Epithelial cell of alveolus of lung (primary cell): Measurements from ENCODE around the gene MRPS27. TPM values are rescaled to one million over a fixed set of nuclear protein-coding genes. Genes with fewer than 3 reads are reported as not detected.

ENCODE experiments used
- total RNA-seq: library from RNA; depleted of rRNA; stranded (reverse); fragments of >200 nt; gene quantifications from 2 replicates; pipeline ENCODE4 v1.2.1, GENCODE V29; 2015

MRPS27 gene
- 74.2 and 75.2 TPM in 2 replicates for total RNA-seq

GRCh38 chr5:72319976-72320752 is at the start of gene MRPS27, which contains the start of gene PTCD2:
TSS of gene MRPS27 (minus strand) at chr5:72320240. CDS start at chr5:72320221, 19 bp downstream.
TSS of gene PTCD2 (plus strand) at chr5:72320373. CDS start at chr5:72320383, 10 bp downstream.

Other genes with a start within 250 kb of the MRPS27 start
- gene MAP1B, start 212.8 kb downstream of the MRPS27 start, total RNA-seq: 58.9 and 234 TPM in 2 replicates
- 8.4 and 22.0 TPM in 2 replicates for gene PTCD2, start 133 bp upstream of the MRPS27 start, total RNA-seq
- under 0.01 TPM in 2 replicates for gene ZNF366, start 187.2 kb upstream of the MRPS27 start, total RNA-seq